Cardiac muscle cell (in vitro differentiated cells and primary cell): Measurements from ENCODE around the gene ATP8B4. TPM values are rescaled to one million over a fixed set of nuclear protein-coding genes. Genes with fewer than 3 reads are reported as not detected.
A peak's percentile ranks its signal among the peaks of the same experiment; 100 is the strongest.
"Not testable (repeated sequence)": the region's sequence is repeated elsewhere in the genome, so short reads cannot be mapped to it uniquely, and the experiment has no call there.

Experiments
- DNase-seq, 2 donors: peaks; one replicate each; pipeline versions ENCODE4 v3.0.0 to v3.0.0-alpha.2; 2010 to 2017; ENCODE audit warnings: low read depth in 1 of 2, low spot score in 1 of 2
- H3K27ac ChIP-seq: fragments of 200-600 bp; sonication (generic); 2 replicates; pipeline ENCODE4 v1.5.1; 2016
- H3K27me3 ChIP-seq: fragments of 200-600 bp; sonication (generic); 2 replicates; pipeline ENCODE4 v1.6.0; 2016; ENCODE audit warnings: control low read depth
- H3K36me3 ChIP-seq: fragments of 200-600 bp; sonication (generic); 2 replicates; pipeline ENCODE4 v1.5.1; 2016; ENCODE audit warnings: control low read depth
- H3K4me1 ChIP-seq: fragments of 200-600 bp; sonication (generic); 2 replicates; pipeline ENCODE4 v1.8.1; 2017; ENCODE audit warnings: low read depth, mild to moderate bottlenecking, mixed run types
- H3K4me3 ChIP-seq: fragments of 200-600 bp; sonication (generic); 2 replicates; pipeline ENCODE4 v1.5.1; 2016; ENCODE audit warnings: mild to moderate bottlenecking
- H3K9me3 ChIP-seq: fragments of 200-600 bp; sonication (generic); 2 replicates; pipeline ENCODE4 v1.5.1; 2017; ENCODE audit warnings: low read depth, mild to moderate bottlenecking, control low read depth
- polyA plus RNA-seq: library from polyadenylated mRNA; unstranded; fragments of >200 nt; fragmentation: Nextera tagmentation; extraction: Ambion mirVana; gene quantifications from 2 replicates; pipeline ENCODE4 v1.2.1, GENCODE V29; 2016
- total RNA-seq: library from RNA; depleted of rRNA; stranded (reverse); fragments of >200 nt; gene quantifications from 2 replicates; pipeline ENCODE4 v1.2.3, GENCODE V29; 2016
- TF ChIP-seq, protein P1 (sequence below): IDR thresholded peaks from 2 replicates; pipeline ENCODE4 v1.5.1; 2012; ENCODE audit warnings: low read depth, mild to moderate bottlenecking, low read length

ATP8B4 gene
- total and polyA plus RNA-seq, 2 experiments from 2014 or later = 0.09 to 0.12 TPM

DNA sequence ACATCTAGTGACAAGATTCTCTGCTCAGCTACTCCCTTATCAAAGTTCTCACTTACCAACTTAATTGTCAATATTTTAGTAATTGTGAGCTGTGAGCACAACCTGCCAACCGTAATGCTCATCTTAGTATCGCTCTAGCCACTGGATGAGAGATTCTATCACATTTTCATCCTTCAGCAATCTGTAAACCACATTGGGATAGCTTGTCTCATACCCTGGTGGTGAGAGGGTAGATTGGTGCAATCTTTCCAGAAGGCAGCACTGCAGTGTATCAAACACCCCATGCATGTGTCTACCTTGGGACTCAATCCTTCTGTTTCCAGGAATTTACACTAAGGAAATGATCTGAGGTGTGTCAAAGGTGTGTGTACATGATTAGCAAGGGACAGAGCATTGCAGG is 18.9 kb upstream of the ATP8B4 start:
- H3K27me3 ChIP-seq = no peaks in the 10 kb centered on the region
- H3K4me3 ChIP-seq = no peak overlapping the region
- TF ChIP-seq, protein P1, sequence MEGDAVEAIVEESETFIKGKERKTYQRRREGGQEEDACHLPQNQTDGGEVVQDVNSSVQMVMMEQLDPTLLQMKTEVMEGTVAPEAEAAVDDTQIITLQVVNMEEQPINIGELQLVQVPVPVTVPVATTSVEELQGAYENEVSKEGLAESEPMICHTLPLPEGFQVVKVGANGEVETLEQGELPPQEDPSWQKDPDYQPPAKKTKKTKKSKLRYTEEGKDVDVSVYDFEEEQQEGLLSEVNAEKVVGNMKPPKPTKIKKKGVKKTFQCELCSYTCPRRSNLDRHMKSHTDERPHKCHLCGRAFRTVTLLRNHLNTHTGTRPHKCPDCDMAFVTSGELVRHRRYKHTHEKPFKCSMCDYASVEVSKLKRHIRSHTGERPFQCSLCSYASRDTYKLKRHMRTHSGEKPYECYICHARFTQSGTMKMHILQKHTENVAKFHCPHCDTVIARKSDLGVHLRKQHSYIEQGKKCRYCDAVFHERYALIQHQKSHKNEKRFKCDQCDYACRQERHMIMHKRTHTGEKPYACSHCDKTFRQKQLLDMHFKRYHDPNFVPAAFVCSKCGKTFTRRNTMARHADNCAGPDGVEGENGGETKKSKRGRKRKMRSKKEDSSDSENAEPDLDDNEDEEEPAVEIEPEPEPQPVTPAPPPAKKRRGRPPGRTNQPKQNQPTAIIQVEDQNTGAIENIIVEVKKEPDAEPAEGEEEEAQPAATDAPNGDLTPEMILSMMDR = no peak
- no peaks in the 10 kb centered on the region for H3K9me3 ChIP-seq
- DNase-seq = no peak
- H3K27ac ChIP-seq = no peak overlapping the region
- peaks cover 10% of the 10 kb centered on the region for H3K4me1 ChIP-seq
- H3K36me3 ChIP-seq = no peaks in the 10 kb centered on the region

DNA sequence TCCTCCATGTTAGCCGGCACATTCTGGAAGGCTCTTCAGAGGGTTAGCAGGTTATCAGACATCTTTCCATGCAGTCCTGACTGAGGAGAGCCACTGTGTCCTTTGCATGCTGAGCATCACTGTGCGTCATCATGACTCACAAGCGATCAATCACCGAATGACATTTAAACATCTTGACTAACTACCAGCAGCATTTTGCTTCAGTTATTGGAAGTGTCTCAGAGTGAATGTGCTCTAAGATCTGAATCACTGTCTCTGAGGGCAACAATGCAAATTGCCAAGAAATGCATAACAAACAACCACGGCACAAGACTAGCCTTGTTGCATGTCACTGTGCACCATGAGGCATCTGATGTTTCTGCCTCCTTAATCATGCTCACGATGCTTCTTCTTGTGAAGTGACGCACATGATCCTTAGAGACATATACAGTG is 18.3 kb upstream of the ATP8B4 start:
- H3K27me3 ChIP-seq = no peaks in the 10 kb centered on the region
- no peak overlapping the region for H3K4me3 ChIP-seq
- no peak overlapping the region for H3K27ac ChIP-seq
- TF ChIP-seq, protein P1 = no peak
- peaks cover 10% of the 10 kb centered on the region for H3K4me1 ChIP-seq
- peak in 1 of 2 donors; percentile 41 for DNase-seq
- H3K36me3 ChIP-seq = no peaks in the 10 kb centered on the region
- no peaks in the 10 kb centered on the region for H3K9me3 ChIP-seq

DNA sequence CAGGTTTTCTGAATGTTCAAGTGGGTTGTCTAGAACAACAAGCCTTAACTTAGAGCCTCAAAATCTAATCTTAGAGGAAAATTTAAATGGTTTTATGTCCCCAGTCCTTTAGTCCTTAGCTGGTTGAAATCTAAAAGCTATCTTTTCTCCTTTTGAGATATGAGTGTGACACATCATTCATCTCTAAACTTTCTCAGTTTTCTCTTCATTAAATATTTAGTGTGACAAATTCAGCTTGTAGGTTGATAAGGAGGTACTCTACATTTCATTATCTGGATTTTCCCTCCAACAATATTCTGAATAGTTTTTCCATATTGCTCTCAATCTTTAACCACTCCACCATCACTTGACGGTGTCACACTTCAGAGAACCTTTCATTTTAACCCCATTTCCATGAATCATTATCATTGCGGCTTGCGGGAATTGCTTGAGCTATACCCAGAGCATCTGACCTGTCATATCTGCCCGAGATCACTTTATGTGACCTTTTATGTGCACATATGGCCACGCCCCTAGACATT is 16.1 kb upstream of the ATP8B4 start:
- Histone ChIP-seq H3K27ac (no peak overlapping the region), H3K27me3 (no peaks in the 10 kb centered on the region), H3K9me3 (no peaks in the 10 kb centered on the region), H3K4me1 (peaks cover 10% of the 10 kb centered on the region), H3K4me3 (no peak overlapping the region), H3K36me3 (no peaks in the 10 kb centered on the region)
- DNase-seq = no peak
- TF ChIP-seq, protein P1 = no peak

DNA sequence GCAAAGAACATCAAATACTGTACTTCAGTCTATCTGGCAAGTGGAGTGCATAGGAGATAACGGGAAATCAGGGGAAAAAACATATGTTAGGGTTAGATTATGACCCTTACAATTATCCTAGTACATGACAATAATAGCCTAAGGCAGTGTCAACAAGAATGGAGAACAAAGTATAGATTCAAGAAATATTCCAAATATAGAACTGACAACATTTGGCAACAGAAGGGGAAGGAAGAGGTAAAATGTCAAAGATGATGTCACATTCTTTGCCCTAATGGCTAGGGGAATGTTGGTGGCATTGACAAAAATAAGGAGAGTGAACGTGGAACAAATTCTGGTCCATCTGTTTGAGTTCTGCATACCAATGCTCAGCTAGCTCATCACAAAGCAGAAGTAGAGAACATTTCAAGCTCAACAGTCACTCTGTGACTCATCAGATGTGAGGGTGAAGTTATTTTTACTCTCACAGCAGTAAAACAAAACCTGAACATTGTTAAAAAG is 15.5 kb upstream of the ATP8B4 start:
- Histone ChIP-seq H3K9me3 (no peaks in the 10 kb centered on the region), H3K4me1 (peaks cover 10% of the 10 kb centered on the region), H3K27ac (no peak overlapping the region), H3K27me3 (no peaks in the 10 kb centered on the region), H3K36me3 (no peaks in the 10 kb centered on the region), H3K4me3 (no peak overlapping the region)
- peak in 1 of 2 donors; percentile 68 for DNase-seq
- TF ChIP-seq, protein P1 = no peak

DNA sequence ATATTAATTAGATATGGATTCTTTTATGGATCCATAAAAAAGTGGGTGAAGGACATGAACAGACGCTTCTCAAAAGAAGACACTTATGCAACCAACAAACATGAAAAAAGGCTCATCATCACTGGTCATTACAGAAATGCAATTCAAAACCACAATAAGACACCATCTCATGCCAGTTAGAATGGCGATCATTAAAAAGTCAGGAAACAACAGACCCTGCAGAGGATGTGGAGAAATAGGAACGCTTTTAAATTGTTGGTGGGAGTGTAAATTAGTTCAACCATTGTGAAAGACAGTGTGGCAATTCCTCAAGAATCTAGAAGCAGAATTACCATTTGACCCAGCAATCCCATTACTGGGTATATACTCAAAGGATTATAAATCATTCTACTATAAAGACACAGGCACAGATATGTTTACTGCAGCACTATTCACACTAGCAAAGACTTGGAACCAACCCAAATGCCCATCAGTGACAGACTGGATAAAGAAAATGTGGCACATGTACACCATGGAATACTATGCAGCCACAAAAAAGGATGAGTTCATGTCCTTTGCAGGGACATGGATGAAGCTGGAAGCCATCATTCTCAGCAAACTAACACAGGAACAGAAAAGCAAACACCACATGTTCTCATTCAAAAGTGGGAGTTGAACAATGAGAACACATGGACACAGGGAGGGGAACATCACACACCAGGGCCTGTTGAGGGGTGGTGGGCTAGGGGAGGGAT is 13.4 kb upstream of the ATP8B4 start:
- not testable (repeated sequence) for H3K36me3 ChIP-seq, DNase-seq, H3K9me3 ChIP-seq, H3K4me3 ChIP-seq, H3K27me3 ChIP-seq, H3K27ac ChIP-seq
- H3K4me1 ChIP-seq = peaks cover 10% of the 10 kb centered on the region

DNA sequence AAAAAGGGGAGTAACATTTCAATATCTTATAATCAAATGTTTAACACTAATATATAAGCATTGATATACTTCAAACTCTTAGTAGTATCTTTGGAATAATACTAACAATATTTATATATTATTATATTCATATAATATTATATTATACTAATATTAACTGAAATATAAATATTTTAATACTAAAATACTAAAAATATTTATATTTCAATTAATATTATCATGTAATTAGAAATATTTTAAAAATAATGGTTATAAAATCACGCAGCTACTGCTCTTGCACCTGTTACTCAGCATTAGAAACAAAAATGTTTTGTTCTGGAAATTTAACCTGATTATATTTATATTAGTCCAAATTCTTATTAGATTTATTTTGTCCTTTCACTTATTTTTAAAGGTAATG is 12.6 kb upstream of the ATP8B4 start:
- no peaks in the 10 kb centered on the region for H3K9me3 ChIP-seq

More for the DNA sequence above, 12.6 kb upstream of the ATP8B4 start:
- H3K4me3 ChIP-seq = no peak overlapping the region
- TF ChIP-seq, protein P1 = no peak
- no peaks in the 10 kb centered on the region for H3K36me3 ChIP-seq
- DNase-seq = no peak
- H3K27ac ChIP-seq = no peak overlapping the region
- peaks cover 10% of the 10 kb centered on the region for H3K4me1 ChIP-seq
- no peaks in the 10 kb centered on the region for H3K27me3 ChIP-seq
